ENCODE data around the gene GTF2IRD1. TPM values are rescaled to one million over a fixed set of nuclear protein-coding genes. Genes with fewer than 3 reads are reported as not detected.

The GTF2IRD1 gene, protein sequence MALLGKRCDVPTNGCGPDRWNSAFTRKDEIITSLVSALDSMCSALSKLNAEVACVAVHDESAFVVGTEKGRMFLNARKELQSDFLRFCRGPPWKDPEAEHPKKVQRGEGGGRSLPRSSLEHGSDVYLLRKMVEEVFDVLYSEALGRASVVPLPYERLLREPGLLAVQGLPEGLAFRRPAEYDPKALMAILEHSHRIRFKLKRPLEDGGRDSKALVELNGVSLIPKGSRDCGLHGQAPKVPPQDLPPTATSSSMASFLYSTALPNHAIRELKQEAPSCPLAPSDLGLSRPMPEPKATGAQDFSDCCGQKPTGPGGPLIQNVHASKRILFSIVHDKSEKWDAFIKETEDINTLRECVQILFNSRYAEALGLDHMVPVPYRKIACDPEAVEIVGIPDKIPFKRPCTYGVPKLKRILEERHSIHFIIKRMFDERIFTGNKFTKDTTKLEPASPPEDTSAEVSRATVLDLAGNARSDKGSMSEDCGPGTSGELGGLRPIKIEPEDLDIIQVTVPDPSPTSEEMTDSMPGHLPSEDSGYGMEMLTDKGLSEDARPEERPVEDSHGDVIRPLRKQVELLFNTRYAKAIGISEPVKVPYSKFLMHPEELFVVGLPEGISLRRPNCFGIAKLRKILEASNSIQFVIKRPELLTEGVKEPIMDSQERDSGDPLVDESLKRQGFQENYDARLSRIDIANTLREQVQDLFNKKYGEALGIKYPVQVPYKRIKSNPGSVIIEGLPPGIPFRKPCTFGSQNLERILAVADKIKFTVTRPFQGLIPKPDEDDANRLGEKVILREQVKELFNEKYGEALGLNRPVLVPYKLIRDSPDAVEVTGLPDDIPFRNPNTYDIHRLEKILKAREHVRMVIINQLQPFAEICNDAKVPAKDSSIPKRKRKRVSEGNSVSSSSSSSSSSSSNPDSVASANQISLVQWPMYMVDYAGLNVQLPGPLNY
- 5.9 and 6.4 TPM in 2 replicates for total RNA-seq (ENCODE audit: low replicate concordance)

- DNase-seq (ENCODE audit: low read depth) = peak; percentile 67
- no peak for TF ChIP-seq CTCF (IDR thresholded peaks at IDR 0.05; ENCODE audit: insufficient read depth, low read length)
- H3K4me3 ChIP-seq (ENCODE audit: low read depth, low read length) = peak within 1 kb of the TSS; percentile 69
Measured at GRCh38 chr7:74453322-74454011, at the start of gene GTF2IRD1. GTF2IRD1 (plus strand) TSS chr7:74453906; CDS start chr7:74508081, 54,175 bp downstream.

DNA sequence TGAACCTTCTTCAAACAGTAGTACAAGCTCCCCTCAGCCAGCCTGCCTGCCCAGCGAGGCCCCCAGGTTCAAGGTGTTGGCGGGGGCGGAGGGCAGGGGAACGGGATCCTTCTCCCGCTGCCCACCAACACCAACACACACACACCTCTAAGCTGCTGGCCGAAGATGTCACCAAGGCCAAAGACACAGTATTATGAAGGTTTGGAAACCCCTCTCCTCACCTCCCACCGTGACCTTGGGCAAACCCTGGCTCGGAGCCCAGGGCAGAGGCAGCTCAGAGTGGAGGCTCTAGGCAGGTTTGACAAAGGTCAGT lies 49.4 kb upstream of the GTF2IRD1 start:
- no peak overlapping the region for H3K4me3 ChIP-seq (ENCODE audit: low read depth, low read length)
- TF ChIP-seq CTCF (IDR thresholded peaks at IDR 0.05; ENCODE audit: insufficient read depth, low read length) = no peak
- no peak for DNase-seq (ENCODE audit: low read depth)

GRCh38 chr7:74404741-74405140 lies 49.0 kb upstream of the GTF2IRD1 start:
- no peak for TF ChIP-seq CTCF (IDR thresholded peaks at IDR 0.05; ENCODE audit: insufficient read depth, low read length)
- H3K4me3 ChIP-seq (ENCODE audit: low read depth, low read length) = no peak overlapping the region
- no peak for DNase-seq (ENCODE audit: low read depth)

GRCh38 chr7:74405191-74405898 lies 48.4 kb upstream of the GTF2IRD1 start:
- peak; percentile 33 for TF ChIP-seq CTCF (IDR thresholded peaks at IDR 0.05; ENCODE audit: insufficient read depth, low read length)
- H3K4me3 ChIP-seq (ENCODE audit: low read depth, low read length) = no peak overlapping the region
- DNase-seq (ENCODE audit: low read depth) = no peak

DNA sequence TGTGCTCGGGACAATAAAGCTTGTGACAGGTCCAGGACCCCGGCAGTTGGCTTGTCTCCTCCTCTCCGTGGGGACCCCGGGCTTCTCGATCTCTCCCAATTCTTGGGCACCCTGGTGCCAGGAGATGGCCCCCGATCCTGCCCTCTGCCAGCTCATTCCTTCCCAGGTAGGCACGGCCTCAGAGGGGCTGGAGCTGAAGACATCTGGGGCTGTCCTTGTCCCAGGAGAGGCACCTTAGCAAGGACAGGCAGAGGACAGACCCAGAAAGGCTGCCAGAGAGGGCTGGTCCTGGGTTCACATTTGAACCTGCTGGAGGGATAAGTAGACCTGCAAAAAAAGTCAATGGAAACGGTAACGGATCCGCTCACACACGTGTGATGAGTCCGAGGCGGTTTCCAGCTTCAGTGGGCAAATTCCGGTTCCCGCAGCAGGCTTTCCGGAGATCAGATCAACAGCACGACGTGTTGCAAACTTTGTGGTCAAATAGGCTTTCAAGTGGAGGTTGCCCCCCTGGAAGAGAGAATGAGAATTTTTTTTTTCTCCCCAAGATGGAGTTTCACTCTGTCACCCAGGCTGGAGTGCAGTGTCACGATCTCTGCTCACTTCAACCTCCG lies 47.7 kb upstream of the GTF2IRD1 start:
- no peak for DNase-seq (ENCODE audit: low read depth)
- no peak overlapping the region for H3K4me3 ChIP-seq (ENCODE audit: low read depth, low read length)
- no peak for TF ChIP-seq CTCF (IDR thresholded peaks at IDR 0.05; ENCODE audit: insufficient read depth, low read length)
